GM19467 (cell line): Measurements from ENCODE around the gene ZFAND3.
A peak's percentile ranks its signal among the peaks of the same experiment; 100 is the strongest.

ENCODE experiments used
- ATAC-seq: cut with Tn5 transposase; IDR thresholded peaks from one replicate; pipeline ENCODE4 v1.9.1; 2021; ENCODE audit warnings: mild to moderate bottlenecking, moderate library complexity; ENCODE audit not compliant: unreplicated experiment

The ZFAND3 gene, protein sequence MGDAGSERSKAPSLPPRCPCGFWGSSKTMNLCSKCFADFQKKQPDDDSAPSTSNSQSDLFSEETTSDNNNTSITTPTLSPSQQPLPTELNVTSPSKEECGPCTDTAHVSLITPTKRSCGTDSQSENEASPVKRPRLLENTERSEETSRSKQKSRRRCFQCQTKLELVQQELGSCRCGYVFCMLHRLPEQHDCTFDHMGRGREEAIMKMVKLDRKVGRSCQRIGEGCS

DNA sequence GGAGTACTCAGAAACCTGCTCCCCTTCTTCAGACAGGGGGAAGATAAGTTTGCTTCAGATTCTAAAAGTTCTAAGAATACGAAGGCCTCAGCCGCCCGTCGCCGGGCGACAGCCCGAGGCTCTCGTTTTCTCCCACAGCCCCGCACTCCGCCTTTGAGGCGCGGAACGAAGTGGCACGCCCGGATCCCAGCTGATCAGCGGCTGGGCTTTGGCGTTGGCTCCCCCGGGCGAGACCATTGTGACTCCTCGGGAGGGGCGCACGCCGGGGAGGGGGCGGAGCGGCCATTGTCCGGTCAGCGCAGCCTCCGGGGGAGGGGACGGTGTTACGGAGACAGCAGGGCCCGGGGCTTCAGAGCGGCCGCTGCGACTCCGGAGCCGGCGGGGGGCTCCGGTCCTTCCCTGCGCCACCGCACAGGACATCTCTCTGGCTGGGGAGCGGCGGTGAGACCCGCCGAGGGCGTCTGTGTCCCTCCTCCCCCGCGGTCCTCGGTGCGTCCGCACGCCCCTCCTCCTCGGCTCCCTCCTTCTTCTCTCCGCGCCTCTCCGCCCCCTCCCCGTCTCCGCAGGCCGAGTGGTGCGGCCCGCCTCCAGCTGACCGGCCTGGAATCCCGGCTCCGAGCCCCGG is at the start of gene ZFAND3:
TSS of gene ZFAND3 (plus strand) at position 551 of the 625 bp plus-strand sequence. CDS start 219 bp downstream, outside the sequence.
- ATAC-seq: peak; percentile 83

DNA sequence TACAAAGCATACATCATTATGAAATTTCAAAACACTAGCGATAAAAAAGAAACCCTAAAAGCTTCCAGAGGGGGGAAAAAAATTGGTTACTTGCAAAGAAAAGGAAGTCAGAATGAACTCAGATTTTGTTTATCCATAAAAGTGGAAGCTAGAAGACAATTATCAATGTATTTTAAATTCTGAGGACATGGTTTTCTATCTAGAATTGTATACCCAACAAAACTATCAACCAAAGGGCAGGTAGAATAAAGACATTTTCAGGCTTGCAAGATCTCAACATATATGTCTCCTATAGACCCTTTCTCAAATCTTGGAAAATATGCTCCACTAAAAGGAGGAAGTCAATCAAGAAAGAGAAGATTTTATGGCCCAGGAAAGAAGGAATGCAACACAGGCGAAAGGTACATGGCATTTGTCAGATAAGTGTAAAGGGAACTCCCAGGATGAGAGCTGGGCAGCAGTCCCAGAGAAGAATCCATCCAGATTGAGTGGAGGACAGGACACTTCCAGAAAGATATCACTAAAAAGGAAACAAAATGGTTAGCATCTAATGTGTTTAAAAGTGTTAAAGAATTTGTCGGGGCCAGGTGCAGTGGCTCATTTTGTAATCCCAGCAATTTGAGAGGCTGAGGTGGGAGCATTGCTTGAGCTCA is 45.4 kb upstream of the ZFAND3 start:
- ATAC-seq: no peak

DNA sequence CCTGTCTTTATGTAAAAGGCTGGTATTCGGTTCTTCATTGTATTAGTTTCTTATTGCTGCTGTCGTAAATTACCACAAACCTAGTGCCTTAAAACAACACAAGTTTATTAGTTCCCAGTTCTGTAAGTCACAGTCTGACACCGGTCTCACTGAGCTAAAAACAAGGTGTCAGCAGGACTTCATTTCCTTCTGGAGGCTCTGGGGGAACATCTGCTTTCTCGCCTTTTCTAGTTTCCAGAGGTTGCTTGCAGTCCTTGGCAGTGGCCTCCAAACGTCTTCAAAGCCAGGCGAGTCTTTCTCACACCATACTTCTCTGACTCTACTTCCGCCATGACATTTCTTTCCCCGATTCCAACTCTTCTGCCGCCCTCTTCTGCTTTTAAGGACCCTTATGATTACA is 43.0 kb upstream of the ZFAND3 start:
- ATAC-seq: no peak

DNA sequence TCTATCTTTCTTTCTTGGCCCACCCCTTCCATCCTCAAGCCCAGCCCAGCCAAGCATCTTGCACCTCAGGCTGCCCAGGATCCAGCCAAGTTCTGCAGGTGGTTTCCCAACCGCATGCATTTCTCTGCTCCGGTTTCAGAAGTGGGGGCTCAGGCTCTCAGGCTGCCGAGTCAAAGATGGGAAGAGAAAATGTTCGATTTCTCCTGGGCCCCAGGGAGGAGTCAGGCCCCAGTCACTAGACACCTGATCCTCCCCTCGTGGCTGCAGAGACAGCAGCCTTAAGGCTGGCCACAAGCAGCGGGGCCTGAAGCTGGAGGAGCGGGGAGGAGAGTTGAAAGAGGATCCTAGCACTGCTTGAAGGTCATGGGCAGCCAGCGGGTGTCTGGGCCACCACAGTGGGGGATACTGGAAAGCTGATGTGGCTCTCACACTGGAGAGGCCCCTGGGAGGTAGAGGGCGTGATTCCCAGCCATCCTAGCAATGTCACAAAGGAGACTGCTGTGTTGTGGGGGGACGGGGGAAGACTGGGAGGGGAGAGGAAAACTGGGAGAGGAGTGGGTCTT is 42.2 kb upstream of the ZFAND3 start:
- no peak for ATAC-seq

DNA sequence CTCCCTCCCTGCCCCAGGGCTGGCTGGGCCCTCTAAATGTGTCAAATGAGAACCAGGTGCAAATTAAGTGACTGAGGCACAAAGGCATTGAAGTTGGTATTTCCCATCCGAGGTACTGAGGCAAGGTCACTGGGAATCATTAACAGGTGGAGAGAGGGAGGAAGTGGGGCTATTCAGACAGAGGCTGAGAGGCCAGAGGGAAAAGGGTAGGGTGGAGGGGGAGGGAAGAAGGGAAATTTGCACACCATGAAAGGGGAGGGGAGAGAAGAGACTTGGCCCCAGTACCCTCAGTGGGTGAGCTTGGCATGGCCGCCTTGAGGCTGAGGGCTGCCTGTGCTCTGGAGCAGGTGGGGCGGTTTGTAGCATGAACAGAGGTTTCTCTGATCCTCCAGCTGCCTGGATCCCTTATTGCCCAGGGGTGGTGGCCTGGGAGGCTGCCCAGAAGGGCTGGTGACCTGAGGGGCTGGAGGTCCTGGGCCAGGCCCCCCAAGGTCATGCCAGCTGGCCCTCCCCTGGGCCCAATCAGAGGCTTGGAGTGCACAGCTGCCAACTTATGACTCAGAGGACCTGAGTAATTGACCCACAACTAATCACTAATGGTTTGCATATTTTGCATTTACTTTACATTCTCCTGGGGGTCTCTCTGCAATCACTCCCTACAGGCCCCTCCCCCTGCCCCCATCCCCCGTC is 40.3 kb upstream of the ZFAND3 start:
- no peak for ATAC-seq

DNA sequence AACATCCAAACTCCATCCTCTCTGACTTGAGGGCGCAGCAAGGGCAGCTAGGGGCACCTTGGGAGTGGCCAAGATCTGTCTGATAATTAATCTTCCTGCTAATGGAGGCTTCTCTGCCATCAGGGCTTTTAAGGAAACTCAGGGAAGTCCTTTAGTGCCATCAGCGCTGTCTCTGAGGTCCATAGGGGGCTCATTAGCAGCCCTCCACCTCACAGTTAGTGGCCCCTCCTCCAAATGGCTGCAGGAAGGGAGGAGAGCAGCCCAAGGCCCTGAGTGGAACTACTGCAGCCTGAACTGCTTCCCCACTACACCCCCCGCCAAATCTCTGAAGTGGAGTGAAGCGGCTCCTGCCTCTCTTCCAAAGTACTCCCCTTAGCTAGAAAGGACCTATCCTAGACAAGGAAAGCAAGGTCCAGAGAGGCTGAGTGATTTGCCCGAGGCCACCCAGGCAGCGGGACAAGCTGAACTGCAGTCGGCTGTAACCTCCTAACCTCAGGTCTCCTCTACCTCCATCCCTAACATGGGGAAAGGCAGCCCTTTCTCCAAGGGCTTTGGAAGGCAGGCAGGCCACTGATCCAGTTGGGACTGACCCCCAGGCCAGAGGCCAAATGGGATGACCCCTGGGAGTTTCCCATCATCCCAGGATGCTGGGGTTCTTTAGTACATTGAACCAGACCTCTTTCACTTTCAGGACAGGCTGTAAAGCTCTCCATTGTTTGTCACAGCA is 39.5 kb upstream of the ZFAND3 start:
- no peak for ATAC-seq

DNA sequence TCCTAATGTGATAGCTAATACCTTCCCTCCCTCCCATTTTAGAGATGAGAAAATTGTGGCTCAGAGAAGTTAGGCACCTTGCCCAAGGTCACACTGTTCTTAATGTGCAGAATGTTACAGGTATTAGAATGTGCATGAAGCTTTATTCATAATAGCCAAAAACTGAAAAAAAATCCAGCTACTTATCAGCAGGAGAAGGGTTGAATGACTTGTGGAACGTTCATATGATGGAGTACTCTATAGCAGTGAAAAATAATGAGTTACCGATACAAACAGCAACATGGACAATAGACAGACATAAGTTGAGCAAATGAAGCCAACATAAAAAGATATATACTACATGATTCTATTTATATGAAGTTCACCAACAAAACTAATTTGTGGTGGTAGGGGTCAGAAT is 37.7 kb upstream of the ZFAND3 start:
- ATAC-seq: no peak

DNA sequence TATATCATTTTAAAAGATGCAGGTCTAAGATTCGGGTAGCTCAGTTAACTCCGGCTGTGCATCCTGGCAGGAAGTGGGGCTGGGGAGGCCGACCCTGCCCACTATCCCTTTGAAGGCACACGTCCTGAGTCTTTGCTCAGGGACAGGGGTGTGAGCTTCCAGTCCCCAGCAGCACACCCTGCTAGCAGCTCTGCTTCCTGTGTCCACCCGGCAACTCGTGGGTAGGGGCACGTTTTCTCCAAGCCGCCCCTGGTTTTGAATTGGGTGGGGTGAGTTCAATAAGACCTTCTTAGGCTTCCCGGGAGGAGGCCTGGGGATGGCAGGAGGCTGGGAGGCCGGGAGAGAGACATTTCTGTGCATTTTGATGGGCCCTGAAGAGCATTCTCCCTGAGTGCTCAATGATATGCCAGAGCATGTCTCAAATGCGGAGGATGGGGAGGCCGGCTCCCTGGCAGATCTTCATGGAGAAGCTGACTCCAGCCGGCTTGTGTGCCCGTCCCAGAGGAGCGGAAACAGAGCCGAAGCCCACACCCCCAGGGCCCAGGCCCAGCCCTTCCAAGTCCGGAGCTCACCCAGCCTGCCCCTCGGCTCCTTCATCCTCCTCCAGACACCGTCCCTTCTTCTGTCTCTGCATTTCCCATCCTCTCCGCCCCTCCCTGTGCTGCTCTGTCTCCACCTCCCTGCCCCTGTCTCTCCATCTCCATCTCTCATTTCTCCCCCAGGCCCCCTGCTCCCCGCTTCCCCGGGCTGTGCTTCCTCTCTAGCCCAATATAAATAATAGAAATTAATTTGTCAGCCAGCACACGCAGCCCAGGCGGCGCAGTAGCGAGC is 36.3 kb upstream of the ZFAND3 start:
- no peak for ATAC-seq

DNA sequence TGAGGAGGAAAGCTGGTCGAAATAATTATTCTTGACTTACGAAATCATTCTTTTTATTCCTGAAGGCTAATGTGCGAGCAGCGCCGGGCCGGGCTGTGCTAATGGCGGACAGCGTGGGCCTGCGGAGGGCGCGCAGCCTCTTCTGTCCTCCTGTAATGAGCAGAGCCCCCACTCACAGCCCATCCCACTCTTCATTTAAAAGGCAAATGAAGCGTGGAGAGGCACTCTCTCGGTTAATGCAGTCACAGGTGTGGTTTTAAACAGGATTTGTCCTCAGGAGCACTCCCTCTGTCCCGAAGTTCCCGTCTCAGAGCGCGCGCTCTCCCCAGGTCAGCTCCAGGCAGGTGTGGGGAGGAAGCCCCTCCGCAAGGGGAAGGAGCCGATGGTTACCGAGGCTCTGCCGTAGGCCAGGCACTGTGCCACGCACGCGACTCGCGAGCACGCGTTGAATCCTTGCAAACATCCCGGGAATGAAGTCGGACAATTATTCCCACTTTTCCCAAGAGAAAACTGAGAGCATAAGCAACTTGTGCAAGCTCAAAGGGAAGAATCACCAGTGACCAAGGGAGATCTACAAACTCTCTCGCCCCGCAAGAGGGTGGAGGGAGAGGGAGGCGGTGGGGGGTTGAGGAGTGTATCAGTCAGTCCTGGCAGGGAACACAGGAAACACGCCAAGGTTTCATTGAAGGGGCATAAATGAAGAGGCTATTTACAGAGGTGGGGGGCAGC is 35.5 kb upstream of the ZFAND3 start:
- ATAC-seq: no peak

DNA sequence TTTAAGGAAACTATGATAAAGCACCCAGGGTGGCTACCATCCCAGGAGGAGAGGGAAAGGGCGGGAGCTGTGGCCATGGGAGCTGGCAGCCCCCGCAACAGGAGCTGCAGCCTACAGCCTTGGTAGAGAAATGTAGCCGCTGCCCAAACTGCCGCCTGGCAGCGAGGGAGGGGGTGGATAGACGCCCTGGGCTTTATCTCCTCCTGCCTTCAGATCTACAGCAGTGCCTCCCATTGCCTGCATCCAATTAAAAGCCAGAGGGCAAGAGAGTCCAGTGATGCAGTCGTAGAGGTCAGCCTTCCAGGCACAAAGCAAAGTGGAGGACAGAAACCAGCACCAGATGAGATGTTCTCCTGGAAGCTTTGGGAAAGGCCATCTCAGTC is 35.0 kb upstream of the ZFAND3 start:
- ATAC-seq: no peak

DNA sequence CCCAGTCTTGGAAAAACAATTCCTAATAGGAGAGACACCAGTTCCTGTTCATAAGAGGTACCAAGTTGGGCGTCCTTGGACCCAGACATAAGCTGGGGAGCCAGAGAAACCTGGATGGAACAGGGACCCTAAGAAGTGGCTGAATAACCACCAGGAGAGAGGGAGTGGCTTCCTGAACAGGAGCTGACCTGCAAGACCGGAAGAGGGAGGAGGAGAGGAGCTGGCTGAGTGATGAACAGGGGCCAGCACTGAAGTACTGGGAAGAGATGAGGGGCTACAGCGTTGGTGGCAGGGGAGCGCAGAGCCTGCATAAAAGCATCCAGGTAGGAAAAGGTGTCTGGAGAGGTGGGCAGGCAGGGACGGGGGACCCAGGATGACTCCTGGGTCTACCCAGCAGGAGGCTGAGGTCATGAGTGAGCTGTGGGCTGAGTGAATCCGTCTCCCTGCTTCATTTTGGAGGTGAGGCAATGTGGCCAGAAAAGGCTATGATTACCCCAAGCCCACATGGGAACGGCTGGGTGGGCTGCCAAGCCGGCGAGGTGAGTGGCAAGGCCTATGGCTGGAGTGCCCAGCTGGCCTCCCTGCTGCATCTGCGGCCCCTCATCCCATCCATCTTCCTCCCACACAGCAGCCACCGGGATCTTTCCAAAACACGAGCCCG is 34.4 kb upstream of the ZFAND3 start:
- no peak for ATAC-seq

DNA sequence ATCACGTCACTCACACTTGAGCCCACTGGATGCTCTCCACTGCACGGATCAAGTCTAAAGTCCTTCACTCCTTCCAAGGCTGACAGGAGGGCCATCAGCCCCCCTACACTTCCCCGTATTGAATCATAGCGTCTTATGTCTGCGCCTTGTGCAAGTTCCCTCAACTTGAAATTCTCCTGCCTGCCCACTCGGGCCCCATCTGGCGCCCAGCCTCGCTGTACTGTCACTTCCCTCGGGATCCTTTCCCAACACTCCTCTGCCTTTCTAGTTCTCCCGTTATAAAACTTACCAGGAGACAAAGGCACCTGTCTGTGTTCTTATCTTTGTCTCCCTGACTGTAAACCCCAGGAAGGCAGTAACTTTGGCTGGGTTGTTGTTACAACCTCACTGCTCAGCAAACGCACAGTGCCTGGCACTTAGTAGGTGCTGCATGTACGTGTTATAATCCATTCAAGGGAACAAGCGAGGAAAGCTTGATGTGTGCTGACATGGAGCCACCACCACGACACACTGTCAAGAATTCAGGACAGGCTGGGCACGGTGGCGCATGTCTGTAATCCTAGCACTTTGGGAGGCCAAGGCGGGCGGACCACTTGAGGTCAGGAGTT is 33.8 kb upstream of the ZFAND3 start:
- ATAC-seq: no peak

DNA sequence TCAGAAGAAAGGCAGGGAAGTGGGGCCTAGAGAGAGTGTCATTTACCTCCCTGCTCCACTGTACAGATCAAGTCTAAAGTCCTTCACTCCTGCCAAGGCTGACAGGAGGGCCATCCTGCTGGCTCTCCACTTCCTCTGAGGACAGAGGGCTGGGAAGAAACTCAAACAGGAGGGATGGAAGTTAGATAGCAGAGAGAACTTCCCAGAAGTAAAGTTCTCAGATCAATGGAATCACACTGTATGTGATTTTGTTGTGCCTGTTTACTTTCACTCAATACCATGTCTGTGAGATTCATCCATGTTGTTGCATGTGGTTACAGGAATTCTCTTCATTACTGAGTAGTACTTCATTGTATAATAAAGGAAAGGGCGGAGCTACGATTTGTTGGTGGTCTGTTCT is 32.3 kb upstream of the ZFAND3 start:
- ATAC-seq: no peak

DNA sequence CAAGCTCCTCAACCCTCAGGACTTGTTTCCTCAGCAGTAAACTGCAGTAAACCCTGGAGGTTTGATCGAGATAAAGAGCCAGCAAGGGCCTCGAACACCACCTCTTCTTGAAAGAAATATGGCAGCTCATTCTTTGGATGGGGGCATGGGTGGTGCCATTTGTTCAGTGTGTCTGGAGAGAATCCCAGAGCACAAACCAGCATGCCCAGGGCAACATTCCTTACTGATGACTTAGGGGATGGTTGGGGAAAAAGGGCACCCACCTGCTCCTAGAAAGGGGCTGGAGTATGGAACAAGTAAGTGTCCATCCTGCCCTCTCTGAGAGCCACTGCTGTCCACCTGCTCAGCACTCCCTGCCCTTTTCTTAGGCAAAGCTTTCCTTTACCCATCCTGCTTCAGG is 31.3 kb upstream of the ZFAND3 start:
- no peak for ATAC-seq

DNA sequence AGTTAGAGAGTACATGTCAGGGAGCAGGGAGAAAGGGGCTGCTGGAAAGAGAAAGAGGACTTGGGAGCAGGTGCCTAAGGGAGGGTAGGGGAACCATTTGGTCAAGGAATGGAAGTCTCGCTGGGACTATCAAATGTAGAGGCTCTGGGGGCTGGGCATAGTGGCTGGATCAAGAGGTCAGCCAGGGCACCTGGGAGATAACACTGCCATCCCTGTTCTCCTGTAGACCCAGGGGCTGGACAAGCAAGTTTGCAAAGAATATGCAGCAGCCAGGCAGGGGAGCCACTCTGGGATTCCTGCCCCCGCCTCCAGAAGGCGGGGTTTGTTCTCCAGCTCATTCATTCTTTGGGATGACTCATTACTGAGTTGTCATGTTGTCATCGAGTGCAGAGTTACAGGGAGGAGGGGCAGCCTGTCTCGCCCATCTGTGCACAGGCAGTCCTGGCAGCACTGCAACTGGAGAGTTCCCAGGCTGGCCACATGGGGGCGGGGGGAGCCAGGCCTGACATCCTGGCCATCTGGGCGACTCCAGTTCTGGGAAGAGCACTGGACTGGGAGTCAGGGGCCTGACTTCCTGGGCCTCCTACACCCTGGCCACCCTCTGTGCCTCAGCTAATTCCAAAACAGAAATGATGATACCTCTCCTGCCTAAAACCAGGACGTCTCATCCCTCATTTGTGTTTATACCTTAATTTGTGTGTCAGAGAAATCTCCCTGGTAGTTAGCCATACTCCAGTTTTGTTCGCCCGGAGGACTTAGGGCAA is 28.2 kb upstream of the ZFAND3 start:
- ATAC-seq: peak; percentile 78

DNA sequence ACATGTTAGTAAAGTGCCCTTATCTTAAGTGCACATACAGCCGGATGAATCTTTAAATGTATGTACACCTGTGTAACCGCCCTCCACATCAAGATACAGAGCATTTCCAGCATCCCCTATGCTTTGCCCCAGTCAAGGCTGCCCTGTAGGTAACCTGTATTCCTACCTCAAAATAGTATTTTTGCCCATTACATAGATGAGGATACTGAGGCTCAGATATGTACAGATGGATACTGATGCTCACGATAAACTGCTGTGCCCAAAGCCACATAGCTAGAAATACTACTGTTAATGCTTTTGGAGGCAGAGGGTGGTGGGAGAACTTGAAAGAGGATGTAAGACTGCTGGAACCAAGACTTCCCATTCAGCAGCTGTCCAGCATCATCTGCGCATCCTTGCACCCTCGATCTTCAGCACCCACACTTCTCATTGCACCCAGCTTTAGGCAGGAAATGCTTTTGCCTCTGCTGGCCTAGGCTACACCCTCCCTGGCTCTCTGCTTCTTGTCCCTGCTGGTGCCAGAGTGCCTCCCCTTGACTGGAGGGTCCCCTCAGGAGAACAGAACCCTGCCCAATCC is 27.0 kb upstream of the ZFAND3 start:
- no peak for ATAC-seq

DNA sequence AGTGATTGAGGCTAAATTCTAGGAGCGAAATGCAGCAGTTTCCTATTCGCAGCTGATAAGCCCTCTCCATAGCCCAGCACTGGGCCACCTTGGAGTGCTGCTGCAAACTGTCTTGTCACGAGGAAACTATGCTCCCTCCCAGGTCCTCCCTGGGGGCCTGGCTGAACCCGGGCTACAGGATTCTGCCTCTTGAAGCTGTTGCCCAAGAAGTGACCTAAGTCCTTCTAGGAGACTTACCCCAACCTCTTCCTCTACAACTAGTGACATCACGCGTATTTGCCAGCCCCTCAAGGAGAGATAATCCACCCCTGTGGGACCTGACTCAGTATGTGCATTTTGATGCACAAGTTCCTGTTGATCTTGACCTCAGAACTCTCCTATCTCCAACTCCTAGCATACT is 26.5 kb upstream of the ZFAND3 start:
- ATAC-seq: no peak
